Motor neuron (in vitro differentiated cells): ENCODE measurements around the gene MAFF. TPM values are rescaled to one million over a fixed set of nuclear protein-coding genes. Genes with fewer than 3 reads are reported as not detected.
A peak's percentile ranks its signal among the peaks of the same experiment; 100 is the strongest.
"Not testable (repeated sequence)": the region's sequence is repeated elsewhere in the genome, so short reads cannot be mapped to it uniquely, and the experiment has no call there.

ENCODE experiments used
- ATAC-seq, 8 experiments: fragments of 200-7000 bp; cut with Tn5 transposase; replicated peaks in 6 of 8; 2 replicates each; pipeline ENCODE4 v1.8.0; 2021; ENCODE audit warnings: mild to moderate bottlenecking in 8 of 8, moderate library complexity in 8 of 8
- H3K27ac ChIP-seq, 2 donors: fragments of 250-450 bp; sonication (Bioruptor Pico); 2 replicates each; pipeline ENCODE4 v1.9.0; 2021; ENCODE audit warnings: antibody characterized with exemption in 2 of 2, mild to moderate bottlenecking in 2 of 2, moderate library complexity in 1 of 2
- H3K4me1 ChIP-seq, 2 donors: fragments of 250-450 bp; sonication (Bioruptor Pico); replicated peaks in 1 of 2; 2 replicates each; pipeline ENCODE4 v1.6.1; 2021; ENCODE audit warnings: antibody characterized with exemption in 2 of 2, mild to moderate bottlenecking in 2 of 2, moderate library complexity in 1 of 2
- H3K4me3 ChIP-seq, 5 donors: fragments of 250-450 bp; sonication (Bioruptor Pico); 2 replicates each; pipeline ENCODE4 v1.9.0; 2021; ENCODE audit warnings: antibody characterized with exemption in 5 of 5, mild to moderate bottlenecking in 5 of 5, moderate library complexity in 4 of 5
- WGBS, 10 experiments: fragments of 450-650 bp; shearing (Covaris generic); methylation state at CpG; one replicate each; pipeline ENCODE4 v1.0.0; 2022; 5-methylcytosine and 5-hydroxymethylcytosine counted together
- in situ Hi-C, 9 experiments: fragments of 400-800 bp; cut with MboI; loops; one replicate each; pipeline ENCODE4 v1.15.0; 2021; ENCODE audit warnings: low sequenced_read_pairs in 9 of 9, low pct_unique_long_range_greater_than_20kb in 2 of 9; ENCODE audit not compliant: unreplicated experiment in 9 of 9
- total RNA-seq, 8 experiments: library from RNA; unstranded; fragments of 300-600 nt; gene quantifications; 2 replicates each; pipeline versions ENCODE4 v1.2.3 to v1.2.4, GENCODE V29; 2022

MAFF gene
- total RNA-seq, 8 experiments from 2014 or later: 5.0 to 14.5 (median 5.9) TPM

DNA sequence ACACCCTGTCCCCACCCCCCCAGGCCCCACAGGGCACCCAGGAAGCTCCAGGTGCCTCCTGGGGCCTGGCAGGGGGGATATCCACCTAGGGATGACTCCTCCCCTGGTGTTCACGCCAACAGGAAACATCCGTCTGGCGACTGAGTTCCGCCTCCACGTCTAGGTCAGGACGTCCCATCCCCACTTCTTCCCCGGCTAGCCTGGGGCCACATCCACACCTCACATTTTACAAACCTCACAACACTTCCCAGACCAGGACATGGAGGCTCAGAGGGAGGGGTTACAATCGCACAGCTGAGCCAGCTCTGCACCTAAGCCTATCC lies 21.0 kb downstream of the MAFF start:
- in situ Hi-C loops: no loop called here
- no peak overlapping the region for H3K27ac ChIP-seq
- peaks cover 8 to 9% of the 10 kb centered on the region in 2 donors for H3K4me1 ChIP-seq
- WGBS, 10 experiments: 88% methylated on average over 4 of the region's 8 CpGs; no CpG with 5 or more reads in 9 of the 10 experiments
- ATAC-seq: no peak
- H3K4me3 ChIP-seq: no peak overlapping the region

DNA sequence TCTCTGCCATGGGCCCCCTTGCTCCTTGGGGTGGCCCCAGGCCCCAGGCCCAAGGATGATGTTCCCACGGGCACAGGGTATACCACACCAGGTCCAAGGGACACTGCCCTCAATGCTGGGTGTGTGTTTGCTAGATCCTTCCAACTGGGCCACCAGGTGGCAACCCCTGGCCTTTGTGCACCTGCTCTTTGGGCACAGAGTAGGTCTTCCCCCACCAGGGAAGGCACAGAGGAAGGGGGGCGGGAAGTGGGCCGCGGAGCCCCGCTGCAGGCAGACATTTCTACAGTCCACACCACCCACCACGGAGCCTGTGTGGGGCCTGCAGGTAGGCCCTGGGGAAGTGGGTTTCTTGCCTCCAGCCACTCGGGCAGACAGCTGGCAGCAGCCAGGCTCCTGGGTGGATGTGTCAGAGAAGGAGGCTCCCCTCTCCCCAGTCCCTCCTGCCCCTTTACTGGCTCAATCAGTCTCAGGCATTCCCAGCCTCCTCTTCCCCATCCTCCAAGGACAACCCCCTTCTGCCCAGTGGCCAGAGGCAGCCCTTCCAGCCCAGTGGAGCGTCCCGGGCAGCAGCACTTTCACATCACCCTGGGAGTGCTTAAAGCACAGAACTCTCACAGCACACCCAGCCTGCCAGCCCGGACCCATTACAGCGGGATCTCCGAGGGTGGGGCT lies 21.6 kb downstream of the MAFF start:
- 33 to 93% (median 72%) methylated on average over 1 to 5 of the region's 12 CpGs; no CpG with 5 or more reads in 4 of the 10 experiments for WGBS, 10 experiments
- peaks cover 6 to 8% of the 10 kb centered on the region in 2 donors for H3K4me1 ChIP-seq
- no peak for ATAC-seq
- in situ Hi-C loops: no loop called here
- no peak overlapping the region for H3K4me3 ChIP-seq
- no peak overlapping the region for H3K27ac ChIP-seq

DNA sequence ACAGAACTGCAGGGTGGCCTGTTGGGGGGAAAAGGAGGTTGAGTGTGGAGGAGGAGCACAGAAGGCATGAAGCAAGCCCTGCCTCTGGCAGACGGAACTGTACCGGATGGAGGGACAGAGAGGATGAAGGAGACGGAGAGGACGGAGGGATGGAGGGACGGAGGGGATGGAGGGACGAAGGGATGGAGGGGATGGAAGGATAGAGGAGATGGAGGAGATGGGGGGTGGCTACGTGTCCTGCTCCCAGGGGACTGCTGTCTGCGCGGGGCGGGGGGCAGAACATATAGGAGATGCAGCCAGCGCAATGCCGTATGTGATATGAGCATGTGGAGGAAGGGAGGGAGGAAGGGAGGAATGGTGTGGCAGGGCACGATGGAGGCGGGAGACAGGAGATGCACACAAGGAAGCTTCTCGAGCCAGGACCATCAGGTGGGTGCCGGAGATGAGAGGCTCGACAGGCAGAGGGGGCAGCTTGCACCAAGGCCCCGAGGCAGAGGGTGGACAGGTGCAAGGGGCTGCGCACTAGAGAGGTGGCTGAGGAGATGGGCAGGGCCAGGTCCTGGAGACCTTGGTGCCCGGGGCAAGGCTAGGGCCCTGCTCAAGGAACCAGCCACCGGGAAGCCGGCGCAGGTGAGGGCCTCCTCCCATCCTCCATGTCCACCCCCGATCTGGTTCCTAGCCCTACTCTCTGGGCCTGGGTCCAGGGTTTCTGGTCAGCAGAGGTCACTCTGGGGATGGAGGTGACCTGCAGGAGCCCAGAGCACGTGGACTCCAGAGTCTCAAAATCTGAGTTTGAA lies 25.3 kb downstream of the MAFF start:
- 87 to 100% (median 100%) methylated on average over 1 to 4 of the region's 25 CpGs; no CpG with 5 or more reads in 5 of the 10 experiments for WGBS, 10 experiments
- in situ Hi-C loops: no loop called here
- no peak for ATAC-seq
- Histone ChIP-seq H3K4me3 (no peak overlapping the region), H3K4me1 (peaks cover 5 to 6% of the 10 kb centered on the region in 2 donors), H3K27ac (no peak overlapping the region)

DNA sequence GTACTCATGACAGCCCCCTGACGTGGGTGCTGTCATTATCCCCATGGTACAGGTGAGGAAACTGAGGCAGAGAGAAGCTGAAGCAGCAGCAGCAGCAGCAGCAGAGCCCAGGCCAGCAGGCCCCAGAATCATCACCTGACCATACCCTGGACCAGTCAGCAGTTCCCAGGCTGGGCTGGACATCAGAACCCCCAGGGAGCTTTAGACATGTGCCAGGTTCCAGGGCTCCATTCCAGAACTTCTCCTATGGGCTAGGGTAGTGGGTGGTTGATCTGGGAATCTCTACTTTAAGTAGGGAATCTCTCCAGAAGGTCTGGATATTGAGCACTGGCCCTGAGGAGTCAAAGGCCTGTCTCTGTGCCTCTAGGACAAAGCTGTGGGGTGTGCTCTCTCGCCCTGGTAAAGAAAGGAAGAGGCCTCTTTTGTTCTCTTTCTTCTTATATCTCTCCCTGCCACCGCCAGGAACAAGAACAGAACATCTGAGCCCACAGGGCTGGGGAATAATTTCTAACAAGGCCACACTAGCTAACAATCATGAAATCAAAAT lies 26.6 kb downstream of the MAFF start:
- Histone ChIP-seq H3K4me3 (no peak overlapping the region), H3K27ac (peak overlapping the region in 1 of 2 donors; percentile 26), H3K4me1 (peaks cover 5 to 6% of the 10 kb centered on the region in 2 donors)
- in situ Hi-C loops: no loop called here
- WGBS, 10 experiments: 0 to 100% (median 50%) methylated on average over 1 to 3 of the region's 3 CpGs; no CpG with 5 or more reads in 3 of the 10 experiments
- peak; percentile 21 to 42 (median 32) for ATAC-seq

DNA sequence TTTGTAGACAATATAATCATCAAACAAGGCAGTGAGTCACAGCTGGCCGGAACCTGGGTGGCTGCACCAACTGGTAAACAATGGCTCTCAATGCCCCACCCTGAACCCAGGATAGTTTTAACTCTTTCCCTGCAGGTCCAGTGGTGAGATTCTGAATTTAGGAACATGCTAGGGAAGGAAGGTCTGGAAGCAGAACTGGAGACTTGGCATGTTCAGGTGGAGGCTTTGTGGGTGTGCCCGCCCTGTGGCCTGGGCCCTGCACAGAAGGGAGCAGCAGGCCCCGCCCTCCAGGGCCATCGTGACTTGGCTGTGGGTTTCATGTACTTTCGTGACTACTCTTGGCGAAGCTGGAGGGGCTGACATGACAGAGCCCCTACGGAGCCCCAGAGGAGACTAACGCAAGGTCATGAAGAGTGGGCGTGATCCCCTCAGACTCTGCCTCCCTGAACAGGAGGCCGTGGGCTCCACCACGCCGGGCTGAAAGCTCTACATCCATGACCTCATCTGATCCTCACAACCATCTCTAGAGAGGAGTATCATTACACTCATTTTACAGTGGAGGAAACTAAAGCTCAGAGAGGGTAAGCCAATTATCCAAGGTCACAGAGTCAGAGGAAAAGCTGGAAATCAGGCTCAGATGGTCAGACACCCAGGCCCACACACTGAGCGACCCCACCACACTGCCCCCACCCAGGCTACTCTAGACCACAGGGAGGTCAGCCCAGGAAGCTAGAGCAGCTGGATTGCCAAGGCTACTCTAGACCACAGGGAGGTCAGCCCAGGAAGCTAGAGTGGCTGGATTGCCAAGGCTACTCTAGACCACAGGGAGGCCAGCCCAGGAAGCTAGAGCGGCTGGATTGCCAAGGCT lies 27.3 kb downstream of the MAFF start:
- Histone ChIP-seq H3K4me1 (peaks cover 5 to 6% of the 10 kb centered on the region in 2 donors), H3K27ac (no peak overlapping the region), H3K4me3 (no peak overlapping the region)
- in situ Hi-C loops: no loop called here
- peak; percentile 8 to 85 (median 34) for ATAC-seq
- 0 to 100% (median 45%) methylated on average over 1 to 9 of the region's 14 CpGs; no CpG with 5 or more reads in 2 of the 10 experiments for WGBS, 10 experiments

DNA sequence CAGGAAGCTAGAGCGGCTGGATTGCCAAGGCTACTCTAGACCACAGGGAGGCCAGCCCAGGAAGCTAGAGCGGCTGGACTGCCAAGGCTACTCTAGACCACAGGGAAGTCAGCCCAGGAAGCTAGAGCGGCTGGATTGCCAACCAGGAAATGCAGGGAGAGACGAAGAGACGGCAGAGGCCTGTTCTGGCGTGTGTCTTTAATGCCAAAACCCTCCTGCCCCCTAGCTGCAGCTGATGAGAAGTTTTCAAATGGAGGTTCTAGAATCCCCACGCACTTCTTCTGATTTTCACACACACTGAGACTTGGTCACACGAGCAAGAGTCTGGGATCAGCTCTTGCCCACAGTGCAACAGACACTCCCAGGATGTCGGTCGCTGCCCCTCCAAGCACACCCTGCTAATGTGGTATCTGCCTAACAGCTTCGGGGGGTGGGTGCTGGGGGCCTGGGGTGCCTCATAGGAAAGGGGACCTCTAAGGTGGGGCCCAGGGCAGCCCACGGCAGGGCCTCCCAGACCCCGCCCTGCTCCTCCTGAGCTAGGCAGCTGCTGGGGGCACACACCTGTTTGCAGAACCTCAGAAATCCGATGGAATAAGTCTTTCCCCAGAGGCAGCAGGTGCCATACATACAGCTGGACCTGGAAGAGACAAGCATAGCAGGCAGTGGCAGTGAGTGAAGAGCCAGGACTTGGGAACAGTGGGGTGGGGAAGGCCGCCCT lies 28.5 kb downstream of the MAFF start:
- 5 to 100% (median 55%) methylated on average over 1 to 4 of the region's 15 CpGs; no CpG with 5 or more reads in 6 of the 10 experiments for WGBS, 10 experiments
- peak in 7 of 8 experiments; percentile 32 to 83 (median 54) for ATAC-seq
- H3K4me1 ChIP-seq: peaks cover 5 to 9% of the 10 kb centered on the region in 2 donors
- in situ Hi-C loops: no loop called here
- no peak overlapping the region for H3K4me3 ChIP-seq
- no peak overlapping the region for H3K27ac ChIP-seq

DNA sequence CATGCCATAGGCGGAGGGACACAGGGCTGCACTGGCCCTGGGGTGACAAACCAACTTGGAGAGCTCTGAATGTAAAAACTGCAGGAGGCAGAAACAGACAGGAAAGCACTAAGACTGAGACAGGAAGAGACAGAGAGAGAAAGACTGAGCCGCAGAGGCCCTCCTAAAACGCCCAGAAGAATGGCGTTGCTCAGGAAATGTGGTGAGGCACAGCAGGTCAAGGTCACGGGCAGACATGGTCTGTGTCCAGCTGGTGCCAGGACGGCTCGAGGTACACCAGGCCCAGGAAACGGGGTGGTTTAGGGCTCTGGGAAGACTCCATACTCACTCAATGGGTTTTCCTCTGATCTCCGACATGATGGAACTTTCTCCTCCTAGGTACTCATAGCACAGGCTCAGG lies 29.1 kb downstream of the MAFF start:
- in situ Hi-C loops: no loop called here
- 80 to 100% (median 92%) methylated on average over 2 to 8 of the region's 9 CpGs; no CpG with 5 or more reads in 4 of the 10 experiments for WGBS, 10 experiments
- Histone ChIP-seq H3K27ac (no peak overlapping the region), H3K4me3 (no peak overlapping the region), H3K4me1 (peaks cover 5 to 15% of the 10 kb centered on the region in 2 donors)
- no peak for ATAC-seq

DNA sequence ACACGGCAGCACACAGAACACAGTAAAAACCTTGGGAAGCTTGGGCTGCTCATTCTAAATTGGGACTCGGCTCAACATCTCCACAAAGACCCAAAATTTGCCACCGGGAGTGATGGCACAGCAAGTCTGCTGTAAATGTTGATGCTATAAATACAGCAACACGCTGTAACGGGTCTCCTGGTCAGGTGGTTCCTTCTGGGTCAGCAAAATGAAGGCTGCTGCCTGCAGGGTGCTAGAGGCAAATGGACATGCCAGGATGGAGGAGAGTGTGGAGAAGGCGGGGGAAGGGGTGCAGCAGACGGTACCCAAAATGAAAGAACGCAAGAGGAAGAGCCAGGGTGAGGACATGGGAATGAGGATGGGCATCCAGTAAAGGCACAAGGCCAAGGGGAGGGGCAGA lies 30.4 kb downstream of the MAFF start:
- in situ Hi-C loops: no loop called here
- WGBS, 10 experiments: 79 to 100% (median 87%) methylated on average over 2 to 5 of the region's 8 CpGs; no CpG with 5 or more reads in 4 of the 10 experiments
- H3K4me3 ChIP-seq: no peak overlapping the region
- peaks cover 5 to 15% of the 10 kb centered on the region in 2 donors for H3K4me1 ChIP-seq
- no peak for ATAC-seq
- no peak overlapping the region for H3K27ac ChIP-seq

DNA sequence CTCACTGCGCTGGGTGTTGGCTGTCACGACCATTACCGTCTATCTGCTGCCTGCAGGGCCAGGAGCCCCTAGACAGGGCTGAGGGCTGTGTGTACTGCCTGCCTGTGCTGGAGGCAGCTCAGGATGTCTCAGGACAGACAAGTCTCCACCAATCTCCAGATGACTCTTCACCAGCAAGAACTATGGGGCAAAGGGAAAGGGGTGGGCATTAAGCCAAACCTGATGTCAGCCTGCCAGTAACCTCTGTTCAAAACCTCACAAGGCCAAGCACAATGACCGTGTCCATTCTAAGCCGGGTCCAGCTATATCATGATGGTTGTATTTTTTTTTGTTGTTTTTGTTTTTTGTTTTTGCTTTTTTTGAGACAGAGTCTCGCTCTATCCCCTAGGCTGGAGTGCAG lies 31.6 kb downstream of the MAFF start:
- WGBS, 10 experiments: 80 to 100% (median 94%) methylated on average over 1 to 4 of the region's 6 CpGs; no CpG with 5 or more reads in 4 of the 10 experiments
- in situ Hi-C loops: no loop called here
- Histone ChIP-seq H3K4me1 (peaks cover 5 to 15% of the 10 kb centered on the region in 2 donors), H3K27ac (no peak overlapping the region), H3K4me3 (no peak overlapping the region)
- ATAC-seq: no peak

DNA sequence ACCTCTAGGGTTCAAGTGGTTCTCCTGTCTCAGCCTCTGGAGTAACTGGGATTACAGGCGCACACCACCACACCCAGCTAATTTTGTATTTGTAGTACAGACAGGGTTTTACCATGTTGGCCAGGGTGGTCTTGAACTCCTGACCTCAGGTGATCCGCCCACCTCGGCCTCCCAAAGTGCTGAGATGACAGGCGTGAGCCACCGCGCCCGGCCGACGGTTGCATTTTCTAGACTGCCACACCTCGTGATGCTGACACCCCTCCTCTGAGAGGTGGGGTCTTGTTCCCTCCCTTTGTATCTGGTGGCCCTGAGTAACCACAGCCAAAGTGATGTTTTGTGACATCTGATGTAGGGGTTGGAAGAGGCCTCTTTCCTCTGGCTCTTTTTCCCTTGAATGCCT lies 32.1 kb downstream of the MAFF start:
- in situ Hi-C loops, ATAC-seq, H3K27ac ChIP-seq, H3K4me3 ChIP-seq: not testable (repeated sequence)
- 60 to 100% (median 95%) methylated on average over 1 to 6 of the region's 10 CpGs; no CpG with 5 or more reads in 4 of the 10 experiments for WGBS, 10 experiments
- peaks cover 2 to 12% of the 10 kb centered on the region in 2 donors for H3K4me1 ChIP-seq

DNA sequence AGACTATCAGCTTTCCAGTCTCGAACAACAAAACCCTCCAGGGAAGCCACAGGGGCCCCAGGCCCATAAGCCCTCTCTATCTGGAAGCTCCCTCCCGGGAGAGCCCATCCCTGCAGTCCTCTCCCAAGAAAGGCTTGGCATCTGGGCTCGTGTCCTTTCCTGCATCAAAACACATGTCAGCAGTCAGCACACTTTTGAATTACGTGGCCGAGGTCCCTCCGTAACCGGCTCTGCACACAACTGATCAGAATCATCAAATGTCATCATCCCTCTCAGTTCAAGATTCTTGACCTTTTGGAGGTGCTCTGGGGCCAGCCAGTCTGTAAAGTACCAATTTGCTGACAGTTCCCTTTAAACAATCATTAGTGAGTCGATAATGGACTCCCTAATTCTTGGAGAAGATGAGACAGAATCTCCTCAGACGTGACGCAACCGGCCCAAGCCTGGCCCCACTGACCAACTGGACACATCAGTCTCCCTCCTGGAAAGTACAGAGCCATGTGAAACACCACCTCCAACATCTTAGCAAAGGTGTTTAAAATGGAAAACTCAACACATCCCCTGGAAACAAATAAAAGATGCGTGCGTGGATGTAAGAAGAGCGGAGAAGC lies 33.6 kb downstream of the MAFF start:
- Histone ChIP-seq H3K4me1 (peaks cover 5 to 23% of the 10 kb centered on the region in 2 donors), H3K4me3 (no peak overlapping the region), H3K27ac (no peak overlapping the region)
- WGBS, 10 experiments: 56 to 96% (median 83%) methylated on average over 1 to 9 of the region's 14 CpGs; no CpG with 5 or more reads in 5 of the 10 experiments
- in situ Hi-C loops: no loop called here
- ATAC-seq: no peak

DNA sequence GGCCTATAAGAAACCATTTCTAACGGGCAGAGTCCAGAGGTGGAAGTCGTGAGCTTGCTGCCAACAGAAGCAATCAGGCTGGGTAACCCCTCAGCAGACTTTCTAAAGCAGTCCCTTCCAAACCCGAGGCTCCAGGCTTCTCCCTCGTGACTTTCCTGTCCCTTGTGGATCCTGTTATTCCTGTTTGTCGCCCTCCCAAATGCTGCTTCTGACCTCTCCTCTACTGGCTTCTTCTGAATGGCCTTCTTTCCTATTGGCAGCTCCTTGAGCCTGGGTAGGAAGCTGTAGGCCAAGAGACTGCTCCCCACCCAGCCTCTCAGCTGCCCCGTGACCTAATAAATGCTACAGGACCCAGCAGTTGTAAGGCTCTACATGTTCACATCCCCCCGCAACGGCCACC lies 35.0 kb downstream of the MAFF start:
- WGBS, 10 experiments: 67 to 100% (median 90%) methylated on average over 2 to 3 of the region's 8 CpGs; no CpG with 5 or more reads in 5 of the 10 experiments
- H3K27ac ChIP-seq: no peak overlapping the region
- no peak for ATAC-seq
- in situ Hi-C loops: no loop called here
- H3K4me1 ChIP-seq: peaks cover 16 to 35% of the 10 kb centered on the region in 2 donors
- H3K4me3 ChIP-seq: no peak overlapping the region
